GM19025 (cell line): ENCODE measurements around the gene KLK3.
A peak's percentile ranks its signal among the peaks of the same experiment; 100 is the strongest.

Experiments
- ATAC-seq: cut with Tn5 transposase; IDR thresholded peaks from one replicate; pipeline ENCODE4 v1.9.1; 2021; ENCODE audit warnings: mild to moderate bottlenecking, low read depth, moderate library complexity; ENCODE audit not compliant: unreplicated experiment

The KLK3 gene

DNA sequence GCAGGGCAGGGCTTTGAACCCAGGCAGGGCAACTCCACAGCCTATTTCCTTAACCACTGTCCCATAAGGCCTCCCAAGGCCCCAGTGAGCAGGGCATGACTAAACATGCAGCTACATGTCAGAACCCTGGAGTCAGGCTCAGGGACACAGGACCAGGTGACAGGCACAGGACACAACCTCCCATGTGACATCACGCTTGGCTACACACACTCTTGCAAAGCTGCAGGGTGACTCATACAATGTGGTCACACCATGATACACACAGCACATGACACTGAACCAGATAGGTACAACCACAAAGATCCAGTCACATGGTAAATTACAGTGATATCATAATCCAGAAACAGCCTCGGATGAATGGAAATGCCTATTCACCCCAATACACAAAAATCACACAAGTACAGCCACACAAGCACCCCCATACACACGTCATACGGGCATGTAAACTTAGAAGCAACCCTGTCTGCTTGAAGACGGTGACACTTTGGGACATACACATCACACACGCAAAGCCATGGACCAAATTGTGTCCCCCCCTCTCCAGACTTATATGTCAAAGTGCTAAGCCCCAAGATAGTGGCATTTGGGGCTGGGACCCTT, 42.0 kb downstream of the KLK3 start:
- ATAC-seq = peak; percentile 86

GRCh38 chr19:50897191-50897607, 42.5 kb downstream of the KLK3 start:
- ATAC-seq = peak; percentile 6

DNA sequence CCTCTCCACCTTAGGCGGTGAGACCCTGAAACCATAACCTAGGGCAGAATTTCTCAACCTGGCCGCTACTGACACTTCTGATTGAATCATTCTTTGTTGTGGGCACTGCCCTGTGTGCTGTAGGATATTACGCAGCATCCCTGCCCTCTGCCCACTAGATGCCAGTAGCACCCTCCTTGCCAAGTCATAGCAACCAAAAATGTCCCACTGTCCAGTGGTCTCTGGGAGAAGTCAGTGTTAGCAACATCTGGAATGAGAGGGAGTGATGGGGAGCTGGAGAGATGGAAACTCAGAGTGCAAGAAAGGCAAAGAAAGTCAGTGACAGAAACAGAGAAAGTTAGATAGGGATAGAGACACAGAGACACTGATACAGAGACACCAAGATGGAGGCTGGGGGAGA, 42.9 kb downstream of the KLK3 start:
- no peak for ATAC-seq

- no peak for ATAC-seq
Measured at GRCh38 chr19:50898018-50898417, 43.3 kb downstream of the KLK3 start.

- ATAC-seq = no peak
Measured at GRCh38 chr19:50899569-50899968, 44.9 kb downstream of the KLK3 start.

- no peak for ATAC-seq
Measured at GRCh38 chr19:50902640-50903039, 47.9 kb downstream of the KLK3 start.

- no peak for ATAC-seq
Measured at GRCh38 chr19:50906217-50906616, 51.5 kb downstream of the KLK3 start.

- no peak for ATAC-seq
Measured at GRCh38 chr19:50908336-50908735, 53.6 kb downstream of the KLK3 start.

DNA sequence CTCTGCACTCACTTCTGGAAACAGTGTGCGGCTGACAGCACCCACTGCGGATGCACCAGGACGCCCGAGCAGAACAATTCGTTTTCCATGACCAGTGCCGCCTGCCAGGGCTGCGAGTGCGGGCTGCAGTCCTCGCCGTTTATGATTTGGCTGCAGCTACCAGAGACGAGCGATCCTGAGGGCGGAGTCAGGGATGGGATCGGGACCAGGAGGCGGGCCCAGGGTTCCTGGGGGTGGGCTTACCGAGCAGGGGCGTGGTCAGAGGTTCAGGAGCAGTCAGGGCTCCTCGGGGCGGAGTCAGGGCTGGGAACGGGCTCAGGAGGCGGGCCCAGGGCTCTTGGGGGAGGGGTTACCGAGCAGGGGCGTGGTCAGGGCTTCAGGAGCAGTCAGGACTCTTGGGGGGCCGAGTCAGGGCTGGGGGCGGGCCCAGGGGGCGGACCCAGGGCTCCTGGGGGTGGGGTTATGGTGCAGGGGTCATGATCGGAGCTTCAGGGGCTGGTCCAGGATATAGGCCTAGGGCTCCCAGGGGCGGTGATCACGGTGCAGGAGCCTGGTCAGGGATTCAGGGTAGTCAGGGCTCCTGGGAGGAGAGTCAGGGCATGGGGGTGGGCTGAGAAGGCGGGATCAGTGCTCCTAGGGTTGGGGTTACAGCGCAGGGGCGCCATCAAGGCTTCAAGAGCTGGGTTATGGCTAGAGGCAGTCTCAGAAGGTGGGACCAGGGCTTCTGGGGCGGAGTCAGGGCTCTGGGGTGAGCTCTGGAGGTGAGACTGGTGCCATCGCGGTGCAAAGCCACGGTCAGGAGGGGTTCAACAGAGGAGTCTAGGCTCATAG, 54.7 kb downstream of the KLK3 start:
- no peak for ATAC-seq
